GM21526 (cell line): ENCODE measurements around the gene ZBTB17.
"Not testable (repeated sequence)": the region's sequence is repeated elsewhere in the genome, so short reads cannot be mapped to it uniquely, and the experiment has no call there.

Source experiments
- ATAC-seq: cut with Tn5 transposase; IDR thresholded peaks from one replicate; pipeline ENCODE4 v1.9.1; 2021; ENCODE audit warnings: moderate library complexity; ENCODE audit not compliant: unreplicated experiment, low FRiP score

ZBTB17 gene

DNA sequence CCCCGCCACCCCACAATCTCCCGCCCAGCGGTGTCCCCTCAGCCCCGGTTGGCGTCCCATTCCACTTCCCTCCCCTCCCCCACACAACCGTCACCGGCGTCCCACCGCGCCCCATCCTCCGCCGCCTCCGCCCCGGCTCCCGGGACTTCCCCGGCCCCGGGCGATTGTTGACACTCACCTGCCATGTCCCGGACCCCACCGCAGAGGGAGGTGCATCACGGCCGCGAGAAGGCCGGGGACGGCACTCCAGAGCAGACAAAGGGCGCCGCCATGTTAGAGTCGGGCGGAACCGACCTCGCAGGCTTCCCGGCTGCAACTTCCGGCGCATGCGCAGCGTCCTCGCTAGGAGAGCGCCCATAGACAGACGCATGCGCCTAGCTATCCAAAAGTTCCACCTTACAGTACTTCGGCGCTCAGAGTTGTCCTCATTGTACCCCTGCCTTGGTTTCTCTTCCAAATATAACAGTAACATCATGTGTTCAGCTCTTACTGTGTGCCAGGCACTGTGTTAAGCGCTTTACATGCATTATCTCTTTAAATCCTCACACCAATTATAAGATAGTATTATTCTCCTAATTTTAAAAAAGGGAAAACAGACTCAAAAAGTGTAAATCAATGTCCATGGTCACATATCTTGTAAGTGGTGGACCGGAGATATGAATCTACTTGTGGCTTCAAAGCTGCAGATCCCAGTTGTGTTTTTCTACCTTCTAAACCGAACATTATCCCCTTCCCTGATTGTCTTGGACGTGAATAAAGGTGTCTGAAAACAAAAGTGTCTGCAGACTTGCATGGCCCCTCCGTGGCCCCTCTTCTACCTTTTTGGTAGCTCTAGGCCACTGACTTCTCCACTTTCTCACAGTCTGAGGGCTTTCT, at the start of gene ZBTB17:
ZBTB17 (minus strand) TSS at position 297 of the 876 bp plus-strand sequence. CDS start 27,606 bp downstream, outside the sequence.
- peak; percentile 73 for ATAC-seq

DNA sequence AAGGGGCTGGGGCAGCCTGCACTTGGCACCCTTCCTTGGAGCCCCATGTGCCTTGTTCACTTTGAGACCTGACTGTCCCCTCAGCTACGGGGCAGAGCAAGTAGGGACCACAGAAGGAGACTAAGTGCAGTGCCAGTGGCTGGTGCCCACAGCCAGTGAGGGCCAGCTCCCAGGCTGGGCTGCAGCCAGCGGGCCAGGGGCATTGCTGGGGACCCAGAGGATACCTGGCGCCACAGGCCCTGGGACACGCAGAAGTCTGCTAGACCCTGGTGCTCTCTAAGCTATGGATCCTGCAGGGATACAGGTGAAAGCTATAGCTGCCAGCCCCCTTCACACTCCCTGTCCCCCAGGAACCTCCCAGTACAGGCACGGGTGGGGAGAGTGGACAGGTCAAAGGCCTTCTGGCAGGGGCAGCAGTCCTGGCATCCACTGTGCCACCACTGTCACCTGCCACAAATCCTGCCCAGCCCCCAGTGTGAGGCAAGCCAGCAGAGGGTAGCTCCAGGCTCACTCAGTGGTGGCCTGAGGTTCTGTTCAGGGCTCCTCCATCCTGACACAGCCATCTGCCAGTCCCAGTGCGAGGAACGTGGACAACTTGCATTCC, 47.3 kb upstream of the ZBTB17 start:
- no peak for ATAC-seq

- ATAC-seq: no peak
Measured at GRCh38 chr1:16022393-16022792, 46.5 kb upstream of the ZBTB17 start.

DNA sequence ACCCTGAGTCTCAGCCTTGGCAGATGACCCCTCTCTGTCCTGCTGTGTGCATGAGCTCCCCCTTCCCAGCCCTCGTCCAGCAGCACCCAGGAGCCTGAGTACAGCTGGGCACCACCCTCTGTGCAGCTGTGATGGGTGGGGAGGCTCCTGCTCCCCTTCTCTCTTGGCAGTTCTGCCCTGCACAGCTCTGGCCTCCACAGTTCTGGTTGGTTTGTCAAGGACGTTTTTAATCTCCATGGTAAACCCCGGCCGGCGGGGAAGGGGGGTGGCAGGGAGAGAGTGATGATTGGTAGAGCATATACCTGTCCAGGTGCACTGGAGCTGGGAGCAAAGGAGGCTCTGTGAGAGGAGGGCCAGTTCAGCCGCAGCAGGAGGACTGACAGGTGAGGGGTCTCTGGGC, 45.8 kb upstream of the ZBTB17 start, which contains the start of gene CLCNKA:
CLCNKA (plus strand) TSS at position 356 of the 400 bp plus-strand sequence. CDS start 584 bp downstream, outside the sequence.
- ATAC-seq: no peak

GRCh38 chr1:16020878-16021277, 45.0 kb upstream of the ZBTB17 start:
- ATAC-seq: not testable (repeated sequence)

DNA sequence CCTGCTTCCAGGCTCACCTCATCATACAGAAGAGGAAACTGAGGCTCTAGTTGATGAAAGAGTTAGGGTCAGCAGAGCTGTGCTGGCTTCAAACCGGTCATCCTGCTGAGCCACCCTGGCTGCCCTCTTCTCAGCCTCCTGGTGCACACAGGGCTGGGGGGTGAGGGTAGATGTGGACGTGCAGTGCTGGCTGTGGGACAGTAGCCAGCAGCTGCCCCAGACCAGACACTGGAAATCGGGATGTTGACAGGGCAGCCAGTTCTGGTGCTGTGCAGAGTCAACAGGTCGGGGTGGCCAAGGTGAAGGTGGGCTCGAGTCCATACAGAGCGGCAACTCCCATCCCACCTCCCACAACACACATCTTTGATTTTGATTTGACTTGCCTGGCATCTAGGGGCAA, 44.4 kb upstream of the ZBTB17 start:
- ATAC-seq: no peak

DNA sequence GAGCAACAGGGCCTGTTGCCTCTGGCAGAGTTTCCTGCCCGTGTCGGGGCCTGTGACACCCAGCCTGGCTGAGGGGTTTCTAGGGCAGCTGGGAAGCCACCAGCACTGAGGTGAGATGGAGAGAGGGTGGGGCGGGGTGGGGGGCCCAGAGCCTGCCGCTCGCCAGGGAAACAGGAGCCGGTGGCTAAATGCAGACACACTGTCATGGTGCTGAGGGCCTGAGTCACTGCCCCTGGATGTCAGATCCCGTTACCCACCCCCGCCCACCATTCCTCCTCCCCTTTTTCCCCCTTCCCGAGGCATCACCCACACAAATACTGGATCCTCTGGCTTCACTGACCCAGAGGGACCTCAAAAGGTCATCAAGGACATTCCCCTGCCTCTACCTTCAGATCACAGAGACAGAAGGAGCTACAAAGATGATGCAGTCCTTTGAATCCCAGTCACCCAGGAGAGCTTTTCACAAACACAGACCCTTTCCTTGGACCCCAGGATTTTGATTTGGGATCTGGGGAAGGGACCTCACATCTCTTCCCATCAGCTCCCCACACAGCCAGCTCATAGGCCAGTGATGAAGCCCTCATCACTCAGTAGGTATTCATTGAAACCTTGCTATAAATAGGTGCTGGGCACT, 43.9 kb upstream of the ZBTB17 start:
- ATAC-seq: no peak

GRCh38 chr1:16018749-16019643, 43.1 kb upstream of the ZBTB17 start:
- no peak for ATAC-seq

DNA sequence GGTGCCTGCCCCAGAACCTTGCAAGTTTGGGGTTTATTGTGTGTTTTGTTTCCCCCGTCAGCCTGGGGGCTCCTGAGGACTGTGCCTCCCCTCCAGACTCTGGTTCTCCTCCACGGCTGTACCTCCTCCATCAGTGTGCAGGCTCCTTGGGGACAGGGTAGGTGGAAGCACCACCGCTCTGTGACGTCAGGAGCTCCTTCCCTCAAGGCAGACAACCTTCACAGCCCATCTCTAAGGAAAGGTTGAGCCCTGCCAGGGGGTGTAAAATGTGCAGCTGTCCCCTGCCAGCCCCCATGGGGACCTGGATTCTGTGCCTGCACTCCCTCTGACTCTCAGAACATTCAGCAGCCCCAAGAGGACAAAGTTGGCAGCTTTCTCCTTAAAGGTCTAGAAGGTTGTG, 42.4 kb upstream of the ZBTB17 start:
- no peak for ATAC-seq

DNA sequence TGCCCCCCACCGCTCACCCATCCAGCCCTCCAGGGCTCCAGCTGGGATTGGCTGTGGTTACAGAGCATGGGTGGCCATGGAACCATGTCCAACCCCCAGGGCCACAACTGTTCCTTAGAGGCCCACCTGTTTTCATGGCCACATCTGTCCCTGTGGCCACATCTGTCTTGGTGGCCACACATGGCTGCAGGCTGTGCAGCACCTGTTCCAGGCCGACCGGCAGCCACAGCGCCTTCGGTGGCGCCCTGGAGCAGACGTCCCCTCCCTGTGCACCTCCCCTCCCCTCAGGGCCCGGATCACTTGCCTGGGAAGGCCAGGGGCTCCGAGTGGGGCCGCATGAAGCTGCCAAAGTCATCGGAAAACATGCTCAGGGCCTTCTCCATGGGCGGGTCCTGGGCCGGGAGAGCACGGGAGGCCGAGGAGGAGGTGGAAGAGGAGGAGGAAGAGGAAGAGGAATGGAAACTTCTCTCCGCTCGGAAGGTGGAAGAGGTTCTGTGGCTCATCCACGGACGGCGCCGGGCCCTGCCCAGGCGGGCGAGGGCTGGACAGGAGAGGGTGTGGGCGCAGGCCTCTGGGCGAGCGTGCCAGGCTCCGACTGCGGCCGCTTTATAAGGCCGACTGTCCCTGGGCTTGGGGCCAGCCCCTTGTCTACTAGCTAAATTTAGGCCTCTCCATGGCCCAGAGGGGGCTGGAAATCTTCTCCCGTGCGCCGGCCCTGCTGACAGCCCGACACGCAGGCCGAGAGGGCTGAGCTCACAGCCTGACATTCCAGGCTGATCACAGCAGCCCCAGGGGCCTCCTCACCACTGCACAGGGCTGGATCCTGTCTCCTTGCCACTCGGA, 41.8 kb upstream of the ZBTB17 start, which contains the start of gene HSPB7:
HSPB7 (minus strand) TSS at position 583 of the 843 bp plus-strand sequence; CDS start at position 503, 80 bp downstream.
- ATAC-seq: no peak

DNA sequence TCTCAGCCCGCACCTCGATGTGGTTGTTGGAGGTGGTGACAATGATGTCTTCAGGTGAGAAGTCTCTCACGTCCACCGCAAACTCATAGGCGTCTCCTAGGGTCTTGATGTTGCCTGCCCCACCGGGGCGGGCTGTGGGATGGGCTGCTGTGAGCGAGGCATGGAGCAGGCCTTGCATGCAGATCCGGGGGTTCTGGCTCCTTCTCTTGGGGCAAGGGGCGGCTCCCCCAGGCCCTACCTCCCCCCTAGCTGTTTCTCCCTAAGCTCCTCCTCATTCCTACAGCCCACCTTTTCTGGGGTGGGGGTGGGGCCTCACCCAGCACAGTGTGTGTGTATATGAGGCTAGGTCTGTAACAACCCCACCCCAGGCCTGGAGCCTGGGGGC, 41.2 kb upstream of the ZBTB17 start:
- ATAC-seq: no peak

- ATAC-seq: no peak
Measured at GRCh38 chr1:16015960-16016901, 40.3 kb upstream of the ZBTB17 start.

GRCh38 chr1:16015491-16015890, 39.6 kb upstream of the ZBTB17 start:
- no peak for ATAC-seq

DNA sequence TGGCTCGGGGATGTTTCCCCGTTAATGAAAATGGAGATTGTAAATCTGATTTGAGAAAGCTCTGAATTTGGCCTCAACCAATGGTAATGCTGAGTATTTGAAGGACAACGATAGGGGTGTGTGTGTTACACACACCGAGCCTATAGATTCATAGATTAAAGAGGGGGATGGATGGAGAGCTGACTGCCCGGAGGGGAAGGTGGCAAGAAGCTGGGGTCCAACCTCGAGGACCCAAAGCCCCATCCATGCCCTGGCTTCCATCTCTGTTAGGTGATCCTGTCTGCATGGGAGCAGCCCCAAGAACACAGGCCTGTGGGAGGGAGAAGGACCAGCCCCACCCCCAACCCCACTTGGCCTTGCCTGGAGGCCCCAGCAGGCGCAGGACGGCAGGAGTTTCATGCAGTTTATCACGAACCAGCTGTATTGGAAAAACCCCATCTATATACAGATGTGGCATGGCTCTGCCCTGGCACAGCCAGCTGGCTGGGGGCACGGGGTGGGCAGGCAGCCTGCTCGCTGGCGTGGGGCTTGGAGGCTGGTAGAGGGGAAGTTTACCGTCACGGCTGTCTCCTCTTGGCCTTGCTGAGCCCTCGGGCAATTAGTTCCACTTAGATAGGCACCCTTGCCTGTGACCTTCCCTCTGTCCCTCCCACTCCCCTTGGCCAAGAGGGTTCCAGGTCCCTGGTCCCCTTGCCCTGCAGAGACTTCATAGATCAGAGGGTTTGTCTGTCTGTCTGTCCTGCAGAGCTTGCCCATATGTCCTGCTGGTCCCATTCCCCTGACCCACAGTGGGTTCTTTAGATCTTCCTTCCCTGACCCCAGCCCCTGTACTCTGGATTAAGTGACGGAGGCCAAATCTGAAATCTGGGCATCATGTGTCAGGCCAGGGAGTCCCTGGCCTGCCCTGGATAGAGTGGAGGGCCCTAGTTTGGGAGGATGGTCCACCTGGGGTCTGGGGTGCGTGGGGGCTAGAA, 38.9 kb upstream of the ZBTB17 start:
- ATAC-seq: no peak

GRCh38 chr1:16013908-16014258, 38.0 kb upstream of the ZBTB17 start:
- ATAC-seq: no peak

GRCh38 chr1:16013220-16013907, 37.5 kb upstream of the ZBTB17 start:
- no peak for ATAC-seq
